Activated B cell treated with CpG ODN at 0.5 μM for 24 hours (primary cell): ENCODE data around the gene CHRD. TPM values are rescaled to one million over a fixed set of nuclear protein-coding genes. Genes with fewer than 3 reads are reported as not detected.

Source experiments
- ATAC-seq: fragments of 200-7000 bp; cut with Tn5 transposase; one replicate; pipeline ENCODE4 v1.10.0; 2021; ENCODE audit warnings: low read depth, mild to moderate bottlenecking, moderate library complexity
- CTCF ChIA-PET: fragments of 350-600 bp; sonication (Branson Sonifier 250); formaldehyde crosslinking; loops from one replicate; lab custom pipeline; 2021; ENCODE audit warnings: antibody characterized with exemption; lab: Charles Lee
- POLR2A ChIA-PET: fragments of 350-600 bp; sonication (Branson Sonifier 250); formaldehyde crosslinking; loops from one replicate; lab custom pipeline; 2021; ENCODE audit warnings: antibody characterized with exemption; lab: Charles Lee
- DNase-seq: peaks from one replicate; pipeline ENCODE4 v3.0.0; 2022
- H3K27ac Mint-ChIP-seq: one replicate; pipeline ENCODE4 v1.8.0; 2020; ENCODE audit warnings: mixed read lengths
- H3K27me3 Mint-ChIP-seq: one replicate; pipeline ENCODE4 v1.8.0; 2021; ENCODE audit warnings: mixed read lengths
- H3K36me3 Mint-ChIP-seq: one replicate; pipeline ENCODE4 v1.8.0; 2021; ENCODE audit warnings: low read depth, mixed read lengths
- H3K4me1 Mint-ChIP-seq: one replicate; pipeline ENCODE4 v1.8.0; 2021; ENCODE audit warnings: mixed read lengths
- H3K4me3 Mint-ChIP-seq: one replicate; pipeline ENCODE4 v1.8.0; 2020; ENCODE audit warnings: mild to moderate bottlenecking, mixed read lengths
- H3K9me3 Mint-ChIP-seq: one replicate; pipeline ENCODE4 v1.8.0; 2020; ENCODE audit warnings: mixed read lengths
- CTCF ChIP-seq: fragments of 200-600 bp; IDR thresholded peaks from one replicate; pipeline ENCODE4 v1.8.0; 2022; ENCODE audit warnings: antibody characterized with exemption, mild to moderate bottlenecking
- intact Hi-C: fragments of 100-400 bp; cut with micrococcal nuclease; formaldehyde crosslinking; loops from one replicate; pipeline ENCODE4 v1.15.1; 2024
- total RNA-seq: library from RNA; stranded (reverse); gene quantifications from 2 replicates; pipeline ENCODE4 v1.2.3, GENCODE V29; 2022

CHRD gene
- total RNA-seq, 1 donor from 2014 or later = not detected

GRCh38 chr3:184354121-184354728, 25.6 kb upstream of the CHRD start:
- POLR2A ChIA-PET = interaction anchor here (1.0 kb wide), 2 partner anchors 16 to 39 kb away, joined by 3 read pairs; no protein-coding TSS in a partner anchor
- no peak overlapping the region for H3K27ac Mint-ChIP-seq
- peak; percentile 87 for ATAC-seq

GRCh38 chr3:184354754-184355153, 25.1 kb upstream of the CHRD start:
- no peaks in the 10 kb centered on the region for H3K27me3 Mint-ChIP-seq
- ChIA-PET CTCF (interaction anchor here (0.9 to 1.9 kb wide), 2 partner anchors 157 to 160 kb away, joined by 5 to 24 read pairs; no protein-coding TSS in a partner anchor), POLR2A (no interaction called here)

More at GRCh38 chr3:184354121-184354728, 25.6 kb upstream of the CHRD start:
- CTCF ChIA-PET = interaction anchor here (0.9 to 2.0 kb wide), 6 partner anchors 10 to 160 kb away, joined by 3 to 24 read pairs (median 5); no protein-coding TSS in a partner anchor
- H3K9me3 Mint-ChIP-seq = no peaks in the 10 kb centered on the region
- H3K27me3 Mint-ChIP-seq = no peaks in the 10 kb centered on the region
- DNase-seq = peak; percentile 57
- H3K36me3 Mint-ChIP-seq = no peaks in the 10 kb centered on the region
- no peak for TF ChIP-seq CTCF
- no peak overlapping the region for H3K4me3 Mint-ChIP-seq
- H3K4me1 Mint-ChIP-seq = no peaks in the 10 kb centered on the region
- intact Hi-C loops = loop anchor here (1.0 kb wide), 3 partner anchors 9 to 190 kb away; no protein-coding TSS in a partner anchor

GRCh38 chr3:184355261-184356040, 24.4 kb upstream of the CHRD start:
- CTCF ChIA-PET = interaction anchor here (0.6 to 0.9 kb wide), 2 partner anchors 156 to 187 kb away, joined by 5 to 6 read pairs; no protein-coding TSS in a partner anchor
- DNase-seq (no peak), ATAC-seq (no peak)
- no peaks in the 10 kb centered on the region for H3K36me3 Mint-ChIP-seq
- intact Hi-C loops = no loop called here
- no peaks in the 10 kb centered on the region for H3K9me3 Mint-ChIP-seq
- POLR2A ChIA-PET = no interaction called here
- no peak overlapping the region for H3K4me3 Mint-ChIP-seq
- no peak overlapping the region for H3K27ac Mint-ChIP-seq
- no peak for TF ChIP-seq CTCF
- H3K27me3 Mint-ChIP-seq = no peaks in the 10 kb centered on the region
- peaks cover 2% of the 10 kb centered on the region for H3K4me1 Mint-ChIP-seq

More at GRCh38 chr3:184354754-184355153, 25.1 kb upstream of the CHRD start:
- TF ChIP-seq CTCF = no peak
- no peaks in the 10 kb centered on the region for H3K9me3 Mint-ChIP-seq
- H3K27ac Mint-ChIP-seq = no peak overlapping the region
- no peaks in the 10 kb centered on the region for H3K4me1 Mint-ChIP-seq
- H3K36me3 Mint-ChIP-seq = no peaks in the 10 kb centered on the region
- intact Hi-C loops = loop anchor here (1.0 kb wide), 3 partner anchors 9 to 190 kb away; no protein-coding TSS in a partner anchor
- no peak overlapping the region for H3K4me3 Mint-ChIP-seq
- no peak for ATAC-seq
- DNase-seq = no peak

- intact Hi-C loops = no loop called here
- Mint-ChIP-seq H3K27me3 (no peaks in the 10 kb centered on the region), H3K36me3 (peaks cover 4% of the 10 kb centered on the region), H3K4me1 (peaks cover 8% of the 10 kb centered on the region), H3K9me3 (no peaks in the 10 kb centered on the region), H3K27ac (no peak overlapping the region), H3K4me3 (no peak overlapping the region)
- POLR2A ChIA-PET = no interaction called here
- TF ChIP-seq CTCF = no peak
- CTCF ChIA-PET = interaction anchor here (0.6 kb wide), 1 partner anchor 222 kb away, joined by 5 read pairs; no protein-coding TSS in a partner anchor
- DNase-seq (no peak), ATAC-seq (no peak)
These were observed 22.4 kb upstream of the CHRD start for GRCh38 chr3:184357248-184358123.
